Tibial nerve (tissue), 4 donors: ENCODE data around the gene EEF2. TPM values are rescaled to one million over a fixed set of nuclear protein-coding genes. Genes with fewer than 3 reads are reported as not detected.

ENCODE experiments used
- DNase-seq, 2 donors: peaks; one replicate each; pipeline ENCODE4 v3.0.0-alpha.2; 2019; ENCODE audit warnings: low spot score in 2 of 2
- H3K27ac ChIP-seq, 4 donors: fragments of 200-600 bp; sonication (generic) in 3 of 4; one replicate each; pipeline ENCODE4 v1.5.1; 2017 to 2019; ENCODE audit warnings: mild to moderate bottlenecking in 1 of 4
- H3K27me3 ChIP-seq, 2 donors: fragments of 200-600 bp; sonication (generic) in 1 of 2; one replicate each; pipeline versions ENCODE4 v1.5.1 to v1.6.0; 2017 to 2019
- H3K36me3 ChIP-seq, 3 donors: fragments of 200-600 bp; sonication (generic); one replicate each; pipeline ENCODE4 v1.5.1; 2018 to 2019
- H3K4me1 ChIP-seq, 4 donors: fragments of 200-600 bp; sonication (generic) in 3 of 4; one replicate each; pipeline ENCODE4 v1.5.1; 2017 to 2019
- H3K4me3 ChIP-seq, 4 donors: fragments of 200-600 bp; sonication (generic) in 3 of 4; one replicate each; pipeline ENCODE4 v1.5.1; 2017 to 2019; ENCODE audit warnings: mild to moderate bottlenecking in 1 of 4, moderate library complexity in 1 of 4
- H3K9me3 ChIP-seq, 4 donors: fragments of 200-600 bp; sonication (generic) in 3 of 4; one replicate each; pipeline ENCODE4 v1.5.1; 2017 to 2019
- CTCF ChIP-seq, 5 experiments: fragments of 200-600 bp in 3 of 5; fragments of 450-650 bp in 2 of 5; sonication (generic) in 3 of 5; IDR thresholded peaks; one replicate each; pipeline ENCODE4 v1.5.1; 2016 to 2019; ENCODE audit warnings: antibody characterized with exemption in 5 of 5, mild to moderate bottlenecking in 3 of 5, moderate library complexity in 2 of 5
- EP300 ChIP-seq, 2 donors: sonication (generic); formaldehyde crosslinking; IDR thresholded peaks; one replicate each; pipeline ENCODE4 v1.6.1; 2017; ENCODE audit warnings: antibody characterized with exemption in 2 of 2, mild to moderate bottlenecking in 1 of 2
- POLR2A ChIP-seq, 2 donors: fragments of 450-650 bp; IDR thresholded peaks; one replicate each; pipeline ENCODE4 v1.6.1; 2017; ENCODE audit warnings: antibody characterized with exemption in 2 of 2, mild to moderate bottlenecking in 2 of 2, moderate library complexity in 2 of 2
- WGBS, 2 donors: methylation state at CpG; one replicate each; pipeline ENCODE4 v1.1.5; 2018; 5-methylcytosine and 5-hydroxymethylcytosine counted together
- total RNA-seq, 4 donors: library from RNA; depleted of rRNA; stranded (reverse); fragments of >200 nt; gene quantifications; one replicate each; pipeline ENCODE4 v1.1.0, GENCODE V29; 2016

EEF2 gene
- total RNA-seq, 4 donors from 2014 or later, result 1,233 to 1,650 (median 1,549) TPM

- Histone ChIP-seq H3K9me3 (no peaks in the 10 kb centered on the region), H3K4me3 (no peak overlapping the region), H3K27me3 (no peaks in the 10 kb centered on the region), H3K36me3 (peaks cover 30 to 86% (median 82%) of the 10 kb centered on the region in 3 donors), H3K27ac (no peak overlapping the region), H3K4me1 (peaks cover 0 to 48% (median 12%) of the 10 kb centered on the region in 4 donors)
- TF ChIP-seq CTCF (IDR thresholded peaks at IDR 0.05), result no peak
- no peak for TF ChIP-seq POLR2A (IDR thresholded peaks at IDR 0.05)
- no peak for TF ChIP-seq EP300 (IDR thresholded peaks at IDR 0.05)
- no peak for DNase-seq
- WGBS, 2 donors, result 88 to 90% methylated on average over 30 of the region's 31 CpGs
Measured at GRCh38 chr19:3980353-3981251, 4.7 kb downstream of the EEF2 start.

DNA sequence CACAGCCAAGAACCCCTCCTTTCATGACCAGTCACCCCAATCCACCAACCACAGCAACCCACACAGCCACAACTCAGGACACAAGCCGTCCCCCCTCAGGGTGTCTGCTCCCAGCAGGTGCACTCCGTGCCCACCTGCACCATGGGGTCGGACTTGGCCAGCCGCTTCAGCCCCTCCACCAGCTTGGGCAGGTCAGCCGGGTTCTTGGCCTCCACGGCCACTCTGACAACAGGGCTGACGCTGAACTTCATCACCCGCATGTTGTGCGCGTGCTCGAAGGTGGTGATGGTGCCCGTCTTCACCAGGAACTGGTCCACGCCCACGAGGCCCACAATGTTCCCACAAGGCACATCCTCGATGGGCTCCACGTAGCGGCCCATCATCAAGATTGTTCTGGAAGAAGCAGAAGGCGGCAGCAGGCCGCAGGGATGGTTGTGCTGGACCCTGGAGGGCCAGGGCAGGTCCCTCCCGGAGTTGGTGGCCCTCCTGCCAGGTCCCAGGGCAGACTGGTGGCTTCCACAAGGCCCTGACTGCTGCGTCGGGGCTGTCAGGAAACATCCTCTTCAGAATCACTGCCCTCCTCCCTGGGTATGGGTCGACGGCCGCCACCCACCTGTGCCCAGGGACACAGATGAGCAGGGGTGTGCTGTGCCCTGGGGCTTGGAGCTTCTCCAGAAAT, 5.5 kb downstream of the EEF2 start:
- peaks cover 0 to 45% (median 11%) of the 10 kb centered on the region in 4 donors for H3K4me1 ChIP-seq
- no peak overlapping the region for H3K27ac ChIP-seq
- H3K4me3 ChIP-seq, result no peak overlapping the region
- peaks cover 30 to 94% (median 82%) of the 10 kb centered on the region in 3 donors for H3K36me3 ChIP-seq
- DNase-seq, result no peak
- no peaks in the 10 kb centered on the region for H3K9me3 ChIP-seq
- no peaks in the 10 kb centered on the region for H3K27me3 ChIP-seq
- no peak for TF ChIP-seq EP300 (IDR thresholded peaks at IDR 0.05)
- no peak for TF ChIP-seq CTCF (IDR thresholded peaks at IDR 0.05)
- TF ChIP-seq POLR2A (IDR thresholded peaks at IDR 0.05), result no peak
- 88 to 93% methylated on average over 13 to 21 of the region's 25 CpGs for WGBS, 2 donors

DNA sequence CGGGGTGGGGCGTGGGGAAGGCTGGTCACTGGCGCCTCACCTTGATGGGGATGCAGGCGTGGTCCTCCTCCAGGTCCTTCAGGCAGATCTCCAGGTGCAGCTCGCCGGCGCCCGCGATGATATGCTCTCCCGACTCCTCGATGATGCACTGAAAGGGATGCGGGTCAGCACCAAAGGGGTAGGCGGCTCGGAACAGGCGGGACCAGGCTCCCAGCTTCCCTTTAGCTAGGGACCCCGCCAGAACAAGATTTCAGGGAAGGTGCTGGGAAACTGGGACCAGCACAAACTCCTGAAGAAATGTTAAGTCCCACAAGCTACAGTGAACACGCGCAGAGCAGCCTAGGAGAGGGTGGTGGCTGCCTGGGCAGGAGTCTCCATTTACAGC, 6.0 kb downstream of the EEF2 start:
- peaks cover 30 to 94% (median 82%) of the 10 kb centered on the region in 3 donors for H3K36me3 ChIP-seq
- WGBS, 2 donors, result 93 to 94% methylated on average over 16 to 18 of the region's 18 CpGs
- no peak for DNase-seq

DNA sequence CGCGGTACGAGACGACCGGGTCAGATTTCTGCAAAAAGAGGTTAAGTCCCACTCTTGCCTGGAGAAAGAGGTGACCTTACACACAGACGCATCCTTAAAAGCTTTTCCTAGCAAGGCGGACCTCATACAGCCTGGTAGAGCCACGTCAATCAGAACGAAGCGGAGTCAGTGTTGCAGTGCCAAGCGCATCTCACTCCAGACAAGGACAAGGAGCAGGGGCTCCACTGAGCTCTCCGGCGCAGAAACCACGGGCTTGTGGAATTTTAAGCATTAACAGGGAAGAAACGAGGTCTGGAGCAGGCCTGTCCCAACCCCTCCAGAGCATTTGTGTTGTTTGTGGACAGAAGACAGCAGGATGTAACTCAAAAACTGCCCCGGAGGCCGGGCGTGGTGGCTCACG, 7.1 kb downstream of the EEF2 start:
- DNase-seq, result no peak
- Histone ChIP-seq H3K27me3 (no peaks in the 10 kb centered on the region), H3K4me3 (no peak overlapping the region), H3K36me3 (peaks cover 29 to 83% (median 73%) of the 10 kb centered on the region in 3 donors), H3K9me3 (no peaks in the 10 kb centered on the region), H3K4me1 (peaks cover 0 to 33% (median under 1%) of the 10 kb centered on the region in 4 donors), H3K27ac (no peak overlapping the region)
- WGBS, 2 donors, result 93 to 94% methylated on average over 19 of the region's 19 CpGs
- TF ChIP-seq EP300 (IDR thresholded peaks at IDR 0.05), result no peak
- TF ChIP-seq CTCF (IDR thresholded peaks at IDR 0.05), result no peak
- no peak for TF ChIP-seq POLR2A (IDR thresholded peaks at IDR 0.05)

More for the DNA sequence above, 6.0 kb downstream of the EEF2 start:
- H3K9me3 ChIP-seq, result no peaks in the 10 kb centered on the region
- peaks cover 0 to 44% (median 10%) of the 10 kb centered on the region in 4 donors for H3K4me1 ChIP-seq
- H3K27ac ChIP-seq, result no peak overlapping the region
- no peak overlapping the region for H3K4me3 ChIP-seq
- no peaks in the 10 kb centered on the region for H3K27me3 ChIP-seq
- TF ChIP-seq POLR2A (IDR thresholded peaks at IDR 0.05), result no peak
- no peak for TF ChIP-seq CTCF (IDR thresholded peaks at IDR 0.05)
- no peak for TF ChIP-seq EP300 (IDR thresholded peaks at IDR 0.05)
